Keratinocyte (primary cell): ENCODE results near the gene MCRIP2. TPM values are rescaled to one million over a fixed set of nuclear protein-coding genes. Genes with fewer than 3 reads are reported as not detected.
A peak's percentile ranks its signal among the peaks of the same experiment; 100 is the strongest.

Source experiments
- DNase-seq: peaks from one replicate; pipeline ENCODE4 v3.0.0-alpha.2; 2011; ENCODE audit warnings: low read depth, missing footprints, low spot score
- FAIRE-seq: peaks from 2 replicates; lab custom pipeline; 2011; peaks lifted over from hg19 to GRCh38; lab: Jason Lieb, UNC
- H2AFZ ChIP-seq: 2 replicates; pipeline ENCODE4 v1.6.0; 2012; ENCODE audit warnings: low read length, control low read depth, inconsistent platforms; ENCODE audit not compliant: control insufficient read depth
- H3K27ac ChIP-seq: 2 replicates; pipeline ENCODE4 v1.5.1; 2011; ENCODE audit warnings: low read length; ENCODE audit not compliant: control insufficient read depth, insufficient read depth
- H3K27me3 ChIP-seq: 3 replicates; pipeline ENCODE4 v1.6.0; 2011; ENCODE audit warnings: low read length; ENCODE audit not compliant: control insufficient read depth, insufficient read depth; ENCODE audit errors: extremely low read depth
- H3K36me3 ChIP-seq, 2 experiments: 2 replicates in 1 of 2; 3 replicates in 1 of 2; pipeline ENCODE4 v1.5.1; 2011; ENCODE audit warnings: low read length in 2 of 2, mild to moderate bottlenecking in 1 of 2; ENCODE audit not compliant: control insufficient read depth in 2 of 2, insufficient read depth in 2 of 2; ENCODE audit errors: extremely low read depth in 1 of 2
- H3K4me1 ChIP-seq: 3 replicates; pipeline ENCODE4 v1.5.1; 2011; ENCODE audit warnings: low read length; ENCODE audit not compliant: control insufficient read depth, insufficient read depth; ENCODE audit errors: extremely low read depth
- H3K4me2 ChIP-seq: 3 replicates; pipeline ENCODE4 v1.6.0; 2011; ENCODE audit warnings: low read depth, low read length; ENCODE audit not compliant: control insufficient read depth, insufficient read depth; ENCODE audit errors: extremely low read depth
- H3K4me3 ChIP-seq, 3 experiments: fragments of 200-600 bp in 1 of 3; sonication (generic) in 1 of 3; 2 replicates in 2 of 3; 3 replicates in 1 of 3; pipeline ENCODE4 v1.5.1; 2011 to 2016; ENCODE audit warnings: low read length in 3 of 3, mild to moderate bottlenecking in 3 of 3, control low read depth in 2 of 3, inconsistent platforms in 1 of 3, low read depth in 1 of 3, mixed read lengths in 1 of 3, mixed run types in 1 of 3, moderate library complexity in 1 of 3; ENCODE audit not compliant: control insufficient read depth in 2 of 3, insufficient read depth in 2 of 3; ENCODE audit errors: extremely low read depth in 1 of 3
- H3K79me2 ChIP-seq: 2 replicates; pipeline ENCODE4 v1.6.0; 2012; ENCODE audit warnings: low read length; ENCODE audit not compliant: control insufficient read depth, insufficient read depth
- H3K9ac ChIP-seq: 3 replicates; pipeline ENCODE4 v1.6.0; 2011; ENCODE audit warnings: low read length; ENCODE audit not compliant: control insufficient read depth, insufficient read depth; ENCODE audit errors: extremely low read depth
- H3K9me1 ChIP-seq: 3 replicates; pipeline ENCODE4 v1.6.0; 2011; ENCODE audit warnings: low read length; ENCODE audit not compliant: control insufficient read depth, insufficient read depth; ENCODE audit errors: extremely low read depth
- H3K9me3 ChIP-seq: 2 replicates; pipeline ENCODE4 v1.5.1; 2012; ENCODE audit warnings: low read depth, low read length; ENCODE audit not compliant: control insufficient read depth
- H4K20me1 ChIP-seq: 3 replicates; pipeline ENCODE4 v1.6.0; 2011; ENCODE audit warnings: low read length; ENCODE audit not compliant: control insufficient read depth, insufficient read depth; ENCODE audit errors: extremely low read depth
- CTCF ChIP-seq, 3 experiments: IDR thresholded peaks in 1 of 3; conservative IDR thresholded peaks in 1 of 3; optimal IDR thresholded peaks in 1 of 3; 2 replicates in 2 of 3; 3 replicates in 1 of 3; pipeline versions ENCODE3 to v1.5.1; 2011; ENCODE audit warnings: low read length in 3 of 3, mild to moderate bottlenecking in 3 of 3, moderate library complexity in 2 of 3, control low read depth in 1 of 3, inconsistent platforms in 1 of 3; ENCODE audit not compliant: insufficient read depth in 2 of 3; ENCODE audit errors: extremely low read depth in 1 of 3
- EZH2 ChIP-seq: IDR thresholded peaks from one replicate; pipeline ENCODE4 v1.6.1; 2012; ENCODE audit warnings: inconsistent platforms, mild to moderate bottlenecking, low read length, moderate library complexity
- dilution Hi-C: fragments of 300-500 bp; cut with MboI; formaldehyde crosslinking; loops from one replicate; pipeline ENCODE4 v1.7.0; 2020; ENCODE audit warnings: low sequenced_read_pairs; ENCODE audit not compliant: extremely low pct_ligation_motif_present
- polyA plus RNA-seq, 5 experiments: library from polyadenylated mRNA; depleted of rRNA in 3 of 5; stranded (reverse) in 3 of 5; stranded (forward) in 1 of 5; unstranded in 1 of 5; fragments of >200 nt; gene quantifications; 1 replicate in 1 of 5; 2 replicates in 3 of 5; 3 replicates in 1 of 5; pipeline versions ENCODE4 v1.2.1 to v1.2.3, GENCODE V29; 2011 to 2012; ENCODE audit warnings: missing spikeins in 2 of 5, low read depth in 1 of 5, low replicate concordance in 1 of 5

The MCRIP2 gene
- polyA plus RNA-seq, 1 donor (not counting 4 experiments of a cell fraction or from before 2014, with no cell fraction given): 8.1 TPM

- Histone ChIP-seq H3K27me3 (no peaks in the 10 kb centered on the region), H3K9me3 (no peaks in the 10 kb centered on the region), H2AFZ (no peak overlapping the region), H3K36me3 (peaks cover 0 to 3% of the 10 kb centered on the region in 2 experiments), H3K4me3 (no peak overlapping the region), H3K79me2 (peaks cover under 1% of the 10 kb centered on the region), H3K27ac (no peak overlapping the region), H3K4me1 (peaks cover 3% of the 10 kb centered on the region), H3K9me1 (no peaks in the 10 kb centered on the region), H3K9ac (peak overlapping the region; percentile 6), H4K20me1 (peaks cover 4% of the 10 kb centered on the region), H3K4me2 (no peak overlapping the region)
- DNase-seq (peak; percentile 61), FAIRE-seq (peak; percentile 59)
- dilution Hi-C loops: no loop called here
- TF ChIP-seq CTCF (optimal IDR thresholded peaks at IDR 0.05 in 1 of 3, IDR thresholded peaks at IDR 0.05 in 1 of 3, conservative IDR thresholded peaks at IDR 0.05 in 1 of 3; ENCODE audit: extremely low read depth in 1 of 3, insufficient read depth in 2 of 3, low read length in 3 of 3): peak; percentile 88 to 97 (median 90)
- no peak for TF ChIP-seq EZH2
Measured at GRCh38 chr16:610513-611381, 30.9 kb upstream of the MCRIP2 start.

GRCh38 chr16:615122-615521, 26.5 kb upstream of the MCRIP2 start:
- Histone ChIP-seq H3K27ac (no peak overlapping the region), H2AFZ (no peak overlapping the region), H3K9me3 (no peaks in the 10 kb centered on the region), H3K4me2 (no peak overlapping the region), H3K79me2 (no peaks in the 10 kb centered on the region), H3K4me3 (no peak overlapping the region), H3K36me3 (peaks cover 0 to 3% of the 10 kb centered on the region in 2 experiments), H4K20me1 (no peaks in the 10 kb centered on the region), H3K4me1 (peaks cover 3% of the 10 kb centered on the region), H3K9me1 (no peaks in the 10 kb centered on the region), H3K9ac (no peak overlapping the region), H3K27me3 (peaks cover 7% of the 10 kb centered on the region)
- TF ChIP-seq CTCF (optimal IDR thresholded peaks at IDR 0.05 in 1 of 3, IDR thresholded peaks at IDR 0.05 in 1 of 3, conservative IDR thresholded peaks at IDR 0.05 in 1 of 3; ENCODE audit: extremely low read depth in 1 of 3, insufficient read depth in 2 of 3, low read length in 3 of 3) (no peak), EZH2 (no peak)
- DNase-seq (no peak), FAIRE-seq (no peak)
- dilution Hi-C loops: no loop called here
